GM19395 (cell line): Measurements from ENCODE around the gene TTC4.

Experiments
- ATAC-seq: cut with Tn5 transposase; IDR thresholded peaks from one replicate; pipeline ENCODE4 v1.9.1; 2021; ENCODE audit warnings: mild to moderate bottlenecking, moderate library complexity; ENCODE audit not compliant: unreplicated experiment

Gene TTC4

DNA sequence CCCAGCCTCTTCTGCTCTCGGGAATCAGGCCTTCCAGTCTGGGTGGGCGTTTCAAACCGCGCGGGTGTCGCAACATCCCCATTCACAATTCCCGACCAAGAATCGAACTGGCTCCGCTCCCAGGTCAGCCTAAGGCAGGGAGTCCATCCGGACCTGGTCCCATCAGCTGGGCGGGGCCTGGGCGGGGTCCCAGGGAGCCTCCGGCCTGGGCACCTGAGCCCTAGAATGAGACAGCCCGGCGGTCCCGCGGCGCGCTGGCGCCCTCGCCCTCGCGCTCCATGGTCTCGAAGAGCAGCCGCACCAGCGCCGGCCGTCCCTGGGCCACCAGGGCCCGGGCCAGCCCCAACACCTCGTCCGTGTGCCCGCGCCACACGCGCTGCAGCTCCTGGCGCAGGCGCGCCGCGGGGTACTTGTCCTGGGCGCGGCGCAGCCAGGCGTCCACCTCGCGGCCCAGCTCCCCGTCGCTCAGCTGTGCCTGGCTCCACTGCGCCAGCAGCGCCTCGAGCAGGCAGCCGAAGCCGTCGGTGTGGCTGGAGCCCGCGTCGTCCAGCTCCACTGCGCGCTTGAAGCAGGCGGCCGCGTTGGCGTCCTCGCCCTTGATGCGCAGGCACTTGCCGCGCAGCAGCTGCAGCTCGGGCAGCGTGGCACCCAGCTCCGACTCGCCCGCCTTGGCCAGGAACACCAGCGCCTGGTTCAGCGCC is 65.5 kb downstream of the TTC4 start:
- no peak for ATAC-seq

DNA sequence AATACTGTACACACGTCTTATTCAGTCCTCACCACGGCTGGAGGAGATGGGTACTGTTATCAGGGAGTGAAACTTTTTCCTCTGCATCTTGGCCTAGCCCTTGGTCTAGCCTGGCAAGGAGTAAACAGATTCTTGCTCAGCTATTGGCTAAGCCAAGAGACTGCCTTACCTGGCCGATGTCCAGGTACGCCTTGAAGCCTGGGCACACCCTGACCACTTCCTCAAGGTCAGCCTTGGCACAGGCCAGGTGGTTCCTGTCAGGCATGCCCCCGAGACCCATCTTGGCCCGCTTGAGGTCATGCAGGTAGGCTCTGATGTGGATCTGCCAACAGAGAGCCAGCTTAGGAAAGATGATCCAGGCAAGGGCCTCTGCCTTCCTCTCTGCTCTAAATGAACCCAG is 66.5 kb downstream of the TTC4 start:
- no peak for ATAC-seq

DNA sequence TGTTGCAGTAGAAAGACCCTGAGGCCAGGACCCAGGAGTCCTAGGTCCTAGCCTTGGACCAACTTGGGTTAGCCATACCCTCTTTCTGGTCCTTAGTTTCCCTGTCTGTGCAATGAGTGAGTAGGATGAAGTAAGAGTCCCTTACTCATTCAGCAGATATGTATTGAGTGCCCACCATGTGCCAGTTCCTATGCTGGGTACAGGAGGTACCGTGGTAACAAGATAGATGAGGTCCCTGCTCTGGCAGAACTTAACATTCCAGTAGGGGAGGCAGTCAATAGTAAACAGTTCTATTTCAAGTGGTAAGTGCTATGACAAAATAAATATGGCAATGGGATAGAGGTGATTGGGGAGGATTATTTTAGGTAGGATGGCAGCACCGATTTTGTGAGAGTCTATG is 66.9 kb downstream of the TTC4 start:
- no peak for ATAC-seq

DNA sequence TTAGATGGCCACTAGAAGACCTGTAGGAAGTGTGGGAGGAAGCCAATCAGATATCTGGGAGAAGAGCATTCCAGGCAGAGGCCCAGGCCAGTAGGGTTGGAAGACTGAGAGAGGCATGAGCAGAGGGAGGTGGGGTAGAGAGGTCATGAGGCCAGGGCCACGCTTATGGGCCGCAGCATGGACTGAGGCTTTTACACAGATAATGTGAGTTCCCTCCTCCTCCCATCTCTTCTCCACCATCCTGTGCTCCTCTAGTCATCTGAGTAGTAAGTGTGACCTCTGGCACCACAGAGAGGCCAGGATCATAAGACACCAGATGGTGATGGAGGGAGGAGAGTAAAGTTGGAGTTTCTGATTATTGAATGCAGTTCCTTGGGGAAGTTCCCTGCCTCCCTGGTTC is 68.4 kb downstream of the TTC4 start:
- no peak for ATAC-seq

DNA sequence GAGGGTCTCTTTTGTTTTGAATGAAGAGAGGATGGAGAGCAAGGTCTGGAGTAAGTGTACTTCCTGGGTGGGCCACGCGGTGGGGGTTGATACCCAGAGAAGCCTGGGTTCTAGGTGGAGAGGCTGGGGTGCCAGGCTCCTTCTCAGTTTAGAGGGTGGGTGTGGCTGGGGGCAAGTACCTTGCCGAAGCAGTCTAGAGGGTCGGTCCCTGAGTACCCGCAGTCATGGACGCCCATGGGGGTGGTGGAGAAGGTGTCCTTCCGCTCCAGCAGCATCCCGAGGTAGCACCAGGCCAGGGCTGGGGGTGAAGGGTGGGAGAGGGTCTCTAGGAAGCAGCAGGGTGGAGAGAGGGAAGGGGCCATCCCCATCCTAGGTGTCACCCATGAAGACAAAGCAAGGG is 71.1 kb downstream of the TTC4 start:
- no peak for ATAC-seq

DNA sequence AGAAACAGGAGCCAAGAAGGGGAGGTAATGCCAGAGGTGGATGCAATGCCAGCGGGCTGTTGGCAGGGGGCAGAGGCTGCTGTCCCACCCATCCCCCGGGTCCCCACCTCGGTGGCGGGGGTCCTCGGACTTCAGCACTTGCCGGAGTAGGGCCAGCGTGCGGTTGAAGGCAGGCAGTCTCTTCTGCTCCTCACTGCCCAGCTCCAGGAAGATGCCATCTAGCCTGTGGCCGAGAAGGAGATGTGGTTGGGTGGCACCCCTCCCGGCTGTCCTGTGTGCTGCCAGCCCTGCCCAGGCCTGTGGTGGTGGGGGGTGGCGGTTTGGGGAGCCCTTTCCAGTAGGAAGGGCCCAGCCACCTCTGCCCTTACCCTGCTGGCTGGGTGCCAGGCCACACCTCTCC is 71.9 kb downstream of the TTC4 start:
- no peak for ATAC-seq

DNA sequence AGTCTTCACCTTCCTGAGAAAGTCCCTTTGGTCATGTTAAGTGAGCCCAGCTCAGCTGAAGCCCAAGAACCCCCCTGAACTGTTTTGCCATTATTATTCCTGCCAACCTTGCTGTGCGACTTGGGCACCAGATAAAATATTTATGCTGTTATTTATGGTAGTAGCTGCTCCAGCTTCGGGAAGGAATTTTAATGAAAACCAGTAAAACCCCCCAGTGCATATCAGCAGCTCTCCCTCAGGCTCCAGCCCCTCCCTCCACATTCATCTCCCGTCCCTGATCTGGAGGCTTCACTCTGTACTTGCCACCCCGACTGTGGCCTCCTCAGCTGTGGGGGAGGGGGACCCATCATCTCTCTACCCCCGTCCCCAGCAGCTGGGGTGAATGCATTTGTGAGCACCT is 72.8 kb downstream of the TTC4 start:
- ATAC-seq = no peak

DNA sequence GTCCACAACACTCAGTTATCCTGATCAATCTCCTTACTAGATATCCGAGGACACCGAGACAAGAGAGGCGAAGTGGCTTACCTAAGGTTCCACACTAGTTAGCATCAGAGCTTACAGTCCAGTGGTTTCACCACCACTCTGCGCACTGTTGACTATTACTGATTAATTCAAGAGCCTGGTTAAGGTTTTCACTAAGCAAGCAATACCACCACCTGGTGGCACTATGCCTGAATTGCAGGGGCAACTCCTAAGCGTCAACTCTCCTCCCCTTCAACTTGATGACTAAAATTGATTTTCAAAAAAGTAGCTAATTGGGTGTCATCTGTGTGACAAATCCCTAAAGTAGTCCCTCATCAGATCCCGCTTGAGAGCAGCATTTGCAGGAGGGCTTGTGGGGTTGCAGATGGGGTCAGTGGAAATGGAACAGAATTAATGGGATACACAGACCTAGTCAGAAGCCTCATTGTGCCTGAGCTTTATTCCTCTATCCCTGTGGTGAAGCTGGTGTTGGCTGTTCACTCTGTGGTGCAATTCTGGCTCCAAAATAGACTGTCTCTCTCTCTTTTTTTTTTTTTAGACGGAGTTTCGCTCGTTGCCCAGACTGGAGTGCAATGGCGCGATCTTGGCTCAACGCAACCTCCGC is 76.3 kb downstream of the TTC4 start:
- ATAC-seq = no peak
